NCI-H446 (cell line): ENCODE data around the gene SARS1.

Experiments used
- DNase-seq, 2 experiments: peaks; one replicate each; lab custom pipeline; 2025; lab: John Stamatoyannopoulos, UW

SARS1 gene

GRCh38 chr1:109225711-109226445 lies 12.2 kb downstream of the SARS1 start:
- DNase-seq: no peak

- no peak for DNase-seq
These were observed 14.4 kb downstream of the SARS1 start for GRCh38 chr1:109228167-109228566.

GRCh38 chr1:109229531-109230127 lies 15.9 kb downstream of the SARS1 start:
- DNase-seq: no peak

DNA sequence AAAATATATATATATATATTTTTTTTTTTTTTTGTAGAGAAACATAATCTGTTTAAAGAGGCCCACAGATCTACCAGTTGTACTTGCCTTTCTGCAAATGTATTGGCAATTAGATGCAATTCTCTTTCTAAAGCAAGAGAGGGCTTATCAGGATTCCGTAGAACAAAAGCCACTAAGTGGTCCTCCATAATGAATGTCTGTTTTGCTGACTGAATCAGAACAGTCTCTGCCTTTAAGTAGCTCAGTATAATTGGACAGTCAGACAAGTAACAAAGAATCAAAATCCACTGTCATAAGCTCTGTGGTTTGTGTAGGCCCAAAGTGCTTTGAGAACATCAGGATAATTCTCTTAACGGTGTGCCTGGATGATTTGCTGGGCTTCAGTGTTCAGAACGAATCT lies 17.3 kb downstream of the SARS1 start:
- no peak for DNase-seq

GRCh38 chr1:109235137-109235536 lies 21.4 kb downstream of the SARS1 start:
- no peak for DNase-seq

DNA sequence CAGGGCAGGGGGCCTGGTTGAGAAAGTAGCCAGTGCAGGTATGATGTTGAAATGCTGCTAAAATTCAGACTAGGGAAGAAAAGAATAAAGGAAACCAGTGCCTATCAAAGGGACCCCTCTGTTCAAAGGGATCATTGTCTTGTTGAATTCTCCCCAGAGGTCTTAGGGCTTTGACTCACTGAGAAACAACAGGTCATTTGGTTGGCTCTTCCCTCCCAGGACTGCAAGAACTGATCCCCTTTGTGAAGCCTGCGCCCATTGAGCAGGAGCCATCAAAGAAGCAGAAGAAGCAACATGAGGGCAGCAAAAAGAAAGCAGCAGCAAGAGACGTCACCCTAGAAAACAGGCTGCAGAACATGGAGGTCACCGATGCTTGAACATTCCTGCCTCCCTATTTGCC lies 23.8 kb downstream of the SARS1 start:
- DNase-seq: no peak

DNA sequence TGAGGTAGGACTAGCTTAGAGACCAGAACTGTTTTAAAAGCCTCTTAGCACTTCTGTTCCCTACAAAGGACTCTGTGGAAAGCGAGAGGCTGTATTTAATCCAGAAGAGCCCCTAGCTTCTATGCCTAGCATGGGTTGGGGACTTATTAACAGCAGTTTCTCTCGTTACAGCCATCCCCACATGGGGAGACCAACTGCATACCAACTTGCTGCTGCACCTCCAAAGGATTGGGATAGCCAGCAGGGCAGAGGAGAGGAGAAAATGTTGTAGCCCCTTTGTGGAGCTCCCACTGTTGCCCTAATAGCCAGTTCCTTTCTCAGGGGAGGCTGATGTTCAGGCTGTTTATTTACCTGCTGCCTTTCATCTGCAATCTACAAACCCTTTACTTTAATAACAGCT lies 24.7 kb downstream of the SARS1 start:
- DNase-seq: no peak

DNA sequence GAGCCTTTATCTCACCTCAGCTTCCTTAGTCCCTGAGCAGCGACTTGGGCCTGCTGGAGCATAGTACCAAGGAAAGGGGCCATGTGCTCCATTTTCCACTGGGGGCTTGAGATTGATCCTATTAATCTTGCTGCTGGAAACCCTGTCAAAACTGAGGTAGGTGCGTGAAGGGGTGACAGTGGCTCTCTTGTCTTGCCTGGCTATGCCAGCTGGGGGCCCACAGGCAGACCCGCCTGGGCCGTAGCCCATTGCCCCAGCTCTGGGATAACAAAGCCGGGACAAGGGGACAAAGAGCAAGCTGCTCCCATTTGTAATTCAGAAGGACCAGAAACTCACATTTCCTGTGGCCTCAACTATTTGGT lies 25.3 kb downstream of the SARS1 start:
- DNase-seq: no peak

DNA sequence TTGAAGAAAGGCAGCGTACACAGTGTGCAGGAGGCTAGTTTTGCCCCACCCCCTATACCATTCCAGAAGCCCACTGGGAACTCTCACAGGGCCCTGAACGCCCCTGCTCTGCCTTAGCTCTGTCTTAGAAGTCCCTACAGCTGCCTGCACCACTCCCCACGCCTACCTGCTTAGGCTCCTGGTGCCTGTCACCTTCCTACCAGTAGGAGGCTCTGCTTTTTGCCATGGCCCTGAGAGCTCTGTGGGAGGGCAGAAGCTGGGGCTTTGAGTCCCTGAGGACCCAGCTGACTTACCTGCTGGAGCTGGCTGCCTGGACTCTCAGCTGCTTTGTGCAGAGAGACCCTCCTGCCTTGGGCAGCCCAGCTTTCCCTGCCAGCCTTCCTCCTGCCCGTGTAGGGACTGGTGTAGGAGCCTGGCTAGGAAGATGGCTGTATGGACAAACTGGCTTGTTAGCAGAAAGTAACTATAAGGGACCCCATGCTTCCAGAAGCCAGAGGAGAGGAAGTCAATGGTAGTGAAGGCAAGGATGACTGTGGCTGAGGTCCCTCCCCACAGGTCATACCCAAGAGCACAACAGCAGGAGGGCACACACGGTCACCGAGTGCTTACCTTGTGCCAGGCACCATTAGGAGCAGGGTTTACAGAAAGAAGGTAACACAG lies 25.8 kb downstream of the SARS1 start:
- DNase-seq: no peak

DNA sequence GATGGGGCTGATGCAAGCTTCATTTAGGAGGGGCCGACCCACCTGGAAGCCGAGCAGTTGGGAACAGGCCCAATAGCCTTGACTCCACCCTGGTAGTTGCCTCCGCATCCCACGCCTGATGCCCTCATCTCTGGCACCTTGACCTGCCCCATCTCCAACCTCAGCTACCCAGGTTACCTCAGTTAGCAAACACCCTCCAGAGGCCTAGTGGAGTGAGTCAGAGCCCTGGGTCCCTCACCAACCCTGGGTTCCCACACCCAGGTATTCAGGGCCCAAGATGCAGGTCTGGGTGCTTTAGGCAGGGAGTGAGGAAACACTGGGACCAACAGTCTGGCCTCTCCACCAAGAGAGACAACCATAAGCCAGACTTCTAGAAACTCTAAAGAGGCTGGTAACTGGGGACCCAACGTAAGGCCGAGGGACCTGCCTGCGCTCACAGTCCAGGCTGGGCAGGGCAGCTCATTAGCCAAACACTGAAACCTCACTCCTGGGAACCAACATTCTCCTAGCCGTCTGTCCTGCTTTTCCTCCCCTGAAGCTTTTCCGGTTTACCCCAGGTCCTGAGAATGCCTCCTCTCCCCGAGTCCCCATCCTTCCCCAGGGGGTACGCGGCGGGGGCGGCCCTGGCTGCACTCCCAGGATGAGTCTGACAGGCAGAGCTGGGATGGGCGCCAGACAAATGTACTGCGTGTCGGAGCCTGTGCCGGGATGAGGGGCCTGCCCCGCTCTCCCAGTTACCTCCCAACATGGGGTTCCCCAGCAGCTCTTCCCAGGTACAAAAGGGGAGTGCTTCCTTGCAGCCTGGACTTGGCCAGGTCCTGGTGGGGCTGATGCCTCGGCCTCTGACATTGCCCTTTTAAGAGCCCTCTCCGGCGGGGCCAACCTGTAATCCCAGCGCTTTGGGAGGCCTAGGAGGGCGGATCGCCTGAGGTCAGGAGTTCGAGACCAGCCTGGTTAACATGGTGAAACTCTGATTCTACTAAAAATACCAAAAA lies 26.7 kb downstream of the SARS1 start:
- DNase-seq: peak; percentile 58 to 89

DNA sequence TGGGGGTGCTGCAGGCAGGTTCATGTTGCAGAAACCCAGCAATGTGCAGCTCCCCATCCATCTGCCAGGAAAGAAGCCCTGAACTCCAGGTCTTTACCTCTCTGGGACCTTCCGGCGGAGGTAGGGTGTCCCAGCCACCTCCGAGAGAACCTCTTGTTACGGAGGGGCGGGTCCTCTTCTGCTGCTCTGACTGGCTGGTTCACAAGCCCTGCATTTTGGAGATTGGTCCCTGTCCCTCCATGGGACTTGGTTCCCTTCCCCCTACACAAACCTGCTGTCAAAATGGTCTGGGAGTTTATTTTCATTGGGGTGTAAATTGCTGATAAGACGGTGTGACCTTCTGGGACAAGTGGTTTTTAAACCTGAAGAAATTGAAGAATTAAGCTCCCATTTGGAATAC lies 27.6 kb downstream of the SARS1 start:
- no peak for DNase-seq

- peak; percentile 27 to 46 for DNase-seq
These were observed 28.2 kb downstream of the SARS1 start for GRCh38 chr1:109241841-109242345.

DNA sequence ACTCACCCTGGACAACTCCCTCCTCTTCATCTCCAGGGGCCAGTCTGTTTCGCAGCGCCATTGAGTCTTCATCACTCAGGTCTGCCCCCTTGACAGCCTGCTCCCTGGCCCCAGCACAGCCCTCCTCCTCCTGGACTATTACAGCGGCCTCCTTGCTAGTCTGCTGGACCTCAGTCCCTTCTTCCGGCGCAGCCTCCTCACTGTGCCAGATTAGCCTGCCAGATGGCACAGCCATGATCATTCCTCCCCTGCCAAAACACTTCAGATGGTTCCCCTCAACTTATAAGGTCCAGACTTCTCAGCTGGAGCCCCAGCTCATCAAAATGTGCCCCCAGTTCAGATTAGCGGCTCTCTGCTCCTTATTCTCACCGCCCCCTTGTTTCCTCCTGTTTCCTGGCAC lies 28.7 kb downstream of the SARS1 start:
- DNase-seq: peak; percentile 60 to 89

DNA sequence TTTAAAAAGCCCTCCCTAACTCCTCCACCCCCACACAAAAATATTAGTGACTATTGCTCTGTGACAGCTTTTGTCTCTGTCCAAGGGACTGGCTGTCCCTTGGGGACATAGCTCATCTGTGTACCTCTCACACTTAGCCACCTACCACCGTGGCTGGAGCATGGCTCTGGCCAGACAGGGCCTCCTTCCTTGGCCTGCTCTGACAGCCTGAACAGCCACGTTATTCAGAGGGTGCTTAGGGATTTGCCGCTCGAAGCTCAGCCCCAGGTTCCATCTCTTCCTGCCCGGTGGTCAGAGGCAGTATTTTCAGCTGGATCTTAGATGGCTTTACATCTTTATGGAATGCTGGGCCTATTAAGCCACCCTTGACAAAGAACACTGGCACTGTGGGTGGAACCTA lies 29.5 kb downstream of the SARS1 start:
- no peak for DNase-seq

GRCh38 chr1:109243860-109244552 lies 30.3 kb downstream of the SARS1 start:
- peak; percentile 32 to 88 for DNase-seq

- DNase-seq: no peak
These were observed 32.4 kb downstream of the SARS1 start for GRCh38 chr1:109246141-109246551.

GRCh38 chr1:109247401-109248365 lies 34.0 kb downstream of the SARS1 start:
- DNase-seq: no peak

GRCh38 chr1:109248444-109248796 lies 34.7 kb downstream of the SARS1 start:
- no peak for DNase-seq

- DNase-seq: peak in 1 of 2 experiments; percentile 90
These were observed 35.3 kb downstream of the SARS1 start, which contains the start of gene CELSR2 for GRCh38 chr1:109248797-109249629. CELSR2 (plus strand) TSS chr1:109249539; CDS start chr1:109250080, 541 bp downstream.
